Lung microvascular endothelial cell (primary cell): ENCODE measurements around the gene ATP10B. TPM values are rescaled to one million over a fixed set of nuclear protein-coding genes. Genes with fewer than 3 reads are reported as not detected.

Source experiments
- DNase-seq, 2 donors: peaks; one replicate each; pipeline versions ENCODE4 v3.0.0 to v3.0.0-alpha.2; 2010; ENCODE audit warnings: low read depth in 2 of 2
- total RNA-seq: library from RNA; depleted of rRNA; stranded (reverse); fragments of >200 nt; gene quantifications from 2 replicates; pipeline ENCODE4 v1.2.1, GENCODE V29; 2014

Gene ATP10B
- total RNA-seq, 1 donor from 2014 or later: under 0.01 TPM

- no peak for DNase-seq
Observed at GRCh38 chr5:160638161-160638742, 213.8 kb downstream of the ATP10B start.

- no peak for DNase-seq
Observed at GRCh38 chr5:160637357-160638090, 214.5 kb downstream of the ATP10B start.

- no peak for DNase-seq
Observed at GRCh38 chr5:160635663-160636062, 216.3 kb downstream of the ATP10B start.

- no peak for DNase-seq
Observed at GRCh38 chr5:160635046-160635445, 217.0 kb downstream of the ATP10B start.

- no peak for DNase-seq
Observed at GRCh38 chr5:160629003-160629402, 223.0 kb downstream of the ATP10B start.

GRCh38 chr5:160628619-160628968 is 223.4 kb downstream of the ATP10B start:
- no peak for DNase-seq

GRCh38 chr5:160627921-160628618 is 223.9 kb downstream of the ATP10B start:
- no peak for DNase-seq

- DNase-seq: no peak
Observed at GRCh38 chr5:160626322-160626721, 225.7 kb downstream of the ATP10B start.

- DNase-seq: no peak
Observed at GRCh38 chr5:160621526-160621925, 230.5 kb downstream of the ATP10B start.

- no peak for DNase-seq
Observed at GRCh38 chr5:160620401-160620800, 231.6 kb downstream of the ATP10B start.

GRCh38 chr5:160619381-160619780 is 232.6 kb downstream of the ATP10B start:
- no peak for DNase-seq

GRCh38 chr5:160618286-160618685 is 233.7 kb downstream of the ATP10B start:
- no peak for DNase-seq

GRCh38 chr5:160616712-160617497 is 235.1 kb downstream of the ATP10B start:
- no peak for DNase-seq

GRCh38 chr5:160614136-160614535 is 237.9 kb downstream of the ATP10B start:
- no peak for DNase-seq

- DNase-seq: no peak
Observed at GRCh38 chr5:160605266-160605665, 246.7 kb downstream of the ATP10B start.

GRCh38 chr5:160604484-160604883 is 247.5 kb downstream of the ATP10B start:
- no peak for DNase-seq

- no peak for DNase-seq
Observed at GRCh38 chr5:160602744-160603143, 249.3 kb downstream of the ATP10B start.

GRCh38 chr5:160601046-160601445 is 251.0 kb downstream of the ATP10B start:
- no peak for DNase-seq

GRCh38 chr5:160573318-160573717 is 278.7 kb downstream of the ATP10B start:
- no peak for DNase-seq

GRCh38 chr5:160567031-160567705 is 284.8 kb downstream of the ATP10B start:
- DNase-seq: no peak

GRCh38 chr5:160565376-160565775 is 286.6 kb downstream of the ATP10B start:
- no peak for DNase-seq
